Hepatocyte (in vitro differentiated cells): ENCODE results near the gene BBX.

Experiments used
- CTCF ChIP-seq: fragments of 200-600 bp; sonication (generic); IDR thresholded peaks from 2 replicates; pipeline ENCODE4 v1.5.1; 2016; ENCODE audit warnings: antibody characterized with exemption, mild to moderate bottlenecking; ENCODE audit not compliant: poor library complexity
- EZH2 ChIP-seq: fragments of 200-600 bp; sonication (generic); IDR thresholded peaks from 2 replicates; pipeline ENCODE4 v1.6.1; 2016; ENCODE audit warnings: antibody characterized with exemption, mild to moderate bottlenecking, borderline replicate concordance
- EZH2phosphoT487 ChIP-seq: fragments of 200-600 bp; sonication (generic); IDR thresholded peaks from one replicate; pipeline ENCODE4 v1.6.1; 2018; ENCODE audit warnings: antibody characterized with exemption, mild to moderate bottlenecking, low read depth, moderate library complexity; ENCODE audit not compliant: unreplicated experiment, severe bottlenecking

- TF ChIP-seq CTCF (no peak), EZH2phosphoT487 (no peak), EZH2 (no peak)
These were observed 8.3 kb upstream of the BBX start for GRCh38 chr3:107514453-107514852.
